GM23338 (cell line): Measurements from ENCODE around the gene SMIM10. TPM values are rescaled to one million over a fixed set of nuclear protein-coding genes. Genes with fewer than 3 reads are reported as not detected.

Experiments used
- ATAC-seq: fragments of 200-7000 bp; cut with Tn5 transposase; 3 replicates; pipeline ENCODE4 v1.9.1; 2020
- DNase-seq: peaks from one replicate; pipeline ENCODE4 v3.0.0-alpha.2; 2015; ENCODE audit warnings: low spot score
- H2AFZ ChIP-seq: fragments of 200-600 bp; sonication (generic); 2 replicates; pipeline ENCODE4 v1.8.0; 2016; ENCODE audit warnings: antibody characterized with exemption, mild to moderate bottlenecking, moderate library complexity
- H3F3A ChIP-seq: fragments of 200-600 bp; sonication (generic); replicated peaks from 2 replicates; pipeline ENCODE4 v1.8.0; 2017; ENCODE audit warnings: antibody characterized with exemption, mixed run types, low read depth
- H3K27ac ChIP-seq: fragments of 200-600 bp; sonication (generic); 2 replicates; pipeline ENCODE4 v1.6.1; 2016; ENCODE audit warnings: low read depth
- H3K27me3 ChIP-seq: fragments of 200-600 bp; sonication (generic); 2 replicates; pipeline ENCODE4 v1.8.0; 2016; ENCODE audit warnings: mild to moderate bottlenecking, mixed run types, moderate library complexity; ENCODE audit not compliant: insufficient read depth
- H3K36me3 ChIP-seq: fragments of 200-600 bp; sonication (generic); 2 replicates; pipeline ENCODE4 v1.8.0; 2016; ENCODE audit warnings: mild to moderate bottlenecking; ENCODE audit not compliant: insufficient read depth
- H3K4me1 ChIP-seq: fragments of 200-600 bp; sonication (generic); 2 replicates; pipeline ENCODE4 v1.8.0; 2016; ENCODE audit warnings: mild to moderate bottlenecking, moderate library complexity; ENCODE audit not compliant: insufficient read depth
- H3K4me2 ChIP-seq: fragments of 200-600 bp; sonication (generic); 2 replicates; pipeline ENCODE4 v1.7.1; 2017; ENCODE audit warnings: mixed run types
- H3K4me3 ChIP-seq: fragments of 200-600 bp; sonication (generic); 2 replicates; pipeline ENCODE4 v1.6.1; 2016; ENCODE audit warnings: mixed run types
- H3K79me2 ChIP-seq: fragments of 200-600 bp; sonication (generic); replicated peaks from 2 replicates; pipeline ENCODE4 v1.8.0; 2017; ENCODE audit warnings: mild to moderate bottlenecking; ENCODE audit not compliant: insufficient read depth
- H3K9me2 ChIP-seq: fragments of 200-600 bp; sonication (generic); 2 replicates; pipeline ENCODE4 v1.8.0; 2017; ENCODE audit not compliant: insufficient read depth
- H4K20me1 ChIP-seq: fragments of 200-600 bp; sonication (generic); replicated peaks from 2 replicates; pipeline ENCODE4 v1.8.0; 2017; ENCODE audit warnings: mild to moderate bottlenecking; ENCODE audit not compliant: insufficient read depth
- H3K27ac Mint-ChIP-seq: 2 replicates; pipeline ENCODE4 v1.8.0; 2020; ENCODE audit warnings: inconsistent platforms, mild to moderate bottlenecking, moderate library complexity, mixed read lengths
- H3K27me3 Mint-ChIP-seq: 3 replicates; pipeline ENCODE4 v1.8.0; 2022; ENCODE audit warnings: low read depth, mild to moderate bottlenecking, moderate library complexity, mixed read lengths, inconsistent platforms; ENCODE audit not compliant: insufficient read depth, poor library complexity
- H3K36me3 Mint-ChIP-seq: 3 replicates; pipeline ENCODE4 v1.8.0; 2021; ENCODE audit warnings: low read depth, mild to moderate bottlenecking, inconsistent platforms, moderate library complexity, mixed read lengths
- H3K4me1 Mint-ChIP-seq: 3 replicates; pipeline ENCODE4 v1.8.0; 2020; ENCODE audit warnings: mild to moderate bottlenecking, inconsistent platforms, mixed read lengths
- H3K4me3 Mint-ChIP-seq: 3 replicates; pipeline ENCODE4 v1.8.0; 2021; ENCODE audit warnings: moderate library complexity, mild to moderate bottlenecking, inconsistent platforms, mixed read lengths
- H3K9me3 Mint-ChIP-seq: 3 replicates; pipeline ENCODE4 v1.8.0; 2020; ENCODE audit warnings: moderate library complexity, mild to moderate bottlenecking, inconsistent platforms, mixed read lengths
- CREB1 ChIP-seq: fragments of 250-450 bp; sonication (Bioruptor Pico); IDR thresholded peaks from 2 replicates; pipeline ENCODE4 v1.5.0; 2020; ENCODE audit warnings: low read depth, mild to moderate bottlenecking, moderate library complexity
- CTCF ChIP-seq, 2 experiments: fragments of 200-600 bp in 1 of 2; sonication (generic) in 1 of 2; conservative IDR thresholded peaks; 2 replicates each; pipeline versions ENCODE4 v1.5.1 to v1.6.1; 2016 to 2017; ENCODE audit warnings: antibody characterized with exemption in 2 of 2, low read depth in 2 of 2, mild to moderate bottlenecking in 2 of 2, moderate library complexity in 1 of 2
- EZH2 ChIP-seq: fragments of 200-600 bp; sonication (generic); IDR thresholded peaks from one replicate; pipeline ENCODE4 v1.8.0; 2017; ENCODE audit warnings: antibody characterized with exemption, mild to moderate bottlenecking, low read depth; ENCODE audit not compliant: unreplicated experiment
- EZH2phosphoT487 ChIP-seq: fragments of 200-600 bp; sonication (generic); IDR thresholded peaks from one replicate; pipeline ENCODE4 v1.8.1; 2018; ENCODE audit warnings: antibody characterized with exemption; ENCODE audit not compliant: unreplicated experiment
- JUNB ChIP-seq: IDR thresholded peaks from one replicate; pipeline ENCODE4 v1.6.1; 2016; ENCODE audit warnings: antibody characterized with exemption; ENCODE audit not compliant: unreplicated experiment
- POLR2AphosphoS5 ChIP-seq: IDR thresholded peaks from 2 replicates; pipeline ENCODE4 v1.6.1; 2016; ENCODE audit warnings: antibody characterized with exemption, low read depth
- STAT1 ChIP-seq: IDR thresholded peaks from one replicate; pipeline ENCODE4 v1.6.1; 2016; ENCODE audit warnings: antibody characterized with exemption; ENCODE audit not compliant: unreplicated experiment
- ZNF114 ChIP-seq: fragments of 250-450 bp; sonication (Bioruptor Pico); IDR thresholded peaks from 2 replicates; pipeline ENCODE4 v1.5.0; 2020; ENCODE audit warnings: mild to moderate bottlenecking, moderate library complexity
- ZNF331 ChIP-seq: fragments of 250-450 bp; sonication (Bioruptor Pico); IDR thresholded peaks from 2 replicates; pipeline ENCODE4 v1.5.0; 2020; ENCODE audit warnings: low read depth, mild to moderate bottlenecking, moderate library complexity
- polyA plus RNA-seq: library from polyadenylated mRNA; unstranded; fragments of >200 nt; fragmentation: Nextera tagmentation; extraction: Ambion mirVana; gene quantifications from 2 replicates; pipeline ENCODE4 v1.2.1, GENCODE V29; 2016
- total RNA-seq: library from RNA; depleted of rRNA; stranded (reverse); fragments of >200 nt; shearing (Covaris generic); gene quantifications from 2 replicates; pipeline ENCODE4 v1.2.3, GENCODE V29; 2014
- TF ChIP-seq, protein P1 (sequence below): fragments of 250-450 bp; sonication (Bioruptor Pico); IDR thresholded peaks from 2 replicates; pipeline ENCODE4 v1.5.0; 2020; ENCODE audit warnings: mild to moderate bottlenecking, moderate library complexity
- TF ChIP-seq, protein P2 (sequence below): IDR thresholded peaks from 2 replicates; pipeline ENCODE4 v1.6.1; 2016; ENCODE audit warnings: antibody characterized with exemption
- TF ChIP-seq, protein P3 (sequence below): IDR thresholded peaks from one replicate; pipeline ENCODE4 v1.6.1; 2018; ENCODE audit warnings: antibody characterized with exemption; ENCODE audit not compliant: unreplicated experiment

Gene SMIM10
- total and polyA plus RNA-seq, 2 experiments from 2014 or later, result 1.7 to 4.8 TPM

DNA sequence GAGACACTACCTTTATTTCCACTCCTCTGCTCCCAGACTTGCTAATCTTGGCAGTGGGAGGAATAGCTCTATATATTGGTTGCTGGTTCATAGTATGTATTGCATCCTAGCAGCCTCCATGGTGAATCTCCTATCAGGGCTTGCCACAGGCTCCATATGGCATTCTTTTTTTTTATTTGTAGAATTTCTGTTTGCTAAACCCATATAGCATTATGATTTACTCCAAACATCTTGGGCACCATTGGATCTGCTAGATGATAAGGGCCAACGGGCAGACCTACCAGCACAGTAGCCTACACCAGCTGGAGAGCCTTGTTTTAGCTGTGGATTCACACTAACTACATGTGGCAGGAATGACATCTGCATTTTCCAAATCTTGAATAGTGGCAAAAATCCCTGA lies 6.9 kb downstream of the SMIM10 start:
- Mint-ChIP-seq H3K4me1 (peaks cover 9% of the 10 kb centered on the region; the same call in 2 of the 3 replicates), H3K27me3 (no peaks in the 10 kb centered on the region), H3K9me3 (no peaks in the 10 kb centered on the region), H3K4me3 (no peak overlapping the region), H3K27ac (no peak overlapping the region), H3K36me3 (no peaks in the 10 kb centered on the region)
- H3K27ac ChIP-seq, result no peak overlapping the region
- no peaks in the 10 kb centered on the region for H3K36me3 ChIP-seq
- DNase-seq, result no peak
- H3K27me3 ChIP-seq, result no peaks in the 10 kb centered on the region
- H3K4me3 ChIP-seq, result no peak overlapping the region
- H3K79me2 ChIP-seq, result no peaks in the 10 kb centered on the region
- no peak overlapping the region for H3K4me2 ChIP-seq
- no peaks in the 10 kb centered on the region for H3K4me1 ChIP-seq
- no peaks in the 10 kb centered on the region for H3K9me2 ChIP-seq
- ATAC-seq, result no peak
- no peak for TF ChIP-seq CREB1
- TF ChIP-seq JUNB, result no peak
- no peak for TF ChIP-seq ZNF331
- TF ChIP-seq, protein P1, sequence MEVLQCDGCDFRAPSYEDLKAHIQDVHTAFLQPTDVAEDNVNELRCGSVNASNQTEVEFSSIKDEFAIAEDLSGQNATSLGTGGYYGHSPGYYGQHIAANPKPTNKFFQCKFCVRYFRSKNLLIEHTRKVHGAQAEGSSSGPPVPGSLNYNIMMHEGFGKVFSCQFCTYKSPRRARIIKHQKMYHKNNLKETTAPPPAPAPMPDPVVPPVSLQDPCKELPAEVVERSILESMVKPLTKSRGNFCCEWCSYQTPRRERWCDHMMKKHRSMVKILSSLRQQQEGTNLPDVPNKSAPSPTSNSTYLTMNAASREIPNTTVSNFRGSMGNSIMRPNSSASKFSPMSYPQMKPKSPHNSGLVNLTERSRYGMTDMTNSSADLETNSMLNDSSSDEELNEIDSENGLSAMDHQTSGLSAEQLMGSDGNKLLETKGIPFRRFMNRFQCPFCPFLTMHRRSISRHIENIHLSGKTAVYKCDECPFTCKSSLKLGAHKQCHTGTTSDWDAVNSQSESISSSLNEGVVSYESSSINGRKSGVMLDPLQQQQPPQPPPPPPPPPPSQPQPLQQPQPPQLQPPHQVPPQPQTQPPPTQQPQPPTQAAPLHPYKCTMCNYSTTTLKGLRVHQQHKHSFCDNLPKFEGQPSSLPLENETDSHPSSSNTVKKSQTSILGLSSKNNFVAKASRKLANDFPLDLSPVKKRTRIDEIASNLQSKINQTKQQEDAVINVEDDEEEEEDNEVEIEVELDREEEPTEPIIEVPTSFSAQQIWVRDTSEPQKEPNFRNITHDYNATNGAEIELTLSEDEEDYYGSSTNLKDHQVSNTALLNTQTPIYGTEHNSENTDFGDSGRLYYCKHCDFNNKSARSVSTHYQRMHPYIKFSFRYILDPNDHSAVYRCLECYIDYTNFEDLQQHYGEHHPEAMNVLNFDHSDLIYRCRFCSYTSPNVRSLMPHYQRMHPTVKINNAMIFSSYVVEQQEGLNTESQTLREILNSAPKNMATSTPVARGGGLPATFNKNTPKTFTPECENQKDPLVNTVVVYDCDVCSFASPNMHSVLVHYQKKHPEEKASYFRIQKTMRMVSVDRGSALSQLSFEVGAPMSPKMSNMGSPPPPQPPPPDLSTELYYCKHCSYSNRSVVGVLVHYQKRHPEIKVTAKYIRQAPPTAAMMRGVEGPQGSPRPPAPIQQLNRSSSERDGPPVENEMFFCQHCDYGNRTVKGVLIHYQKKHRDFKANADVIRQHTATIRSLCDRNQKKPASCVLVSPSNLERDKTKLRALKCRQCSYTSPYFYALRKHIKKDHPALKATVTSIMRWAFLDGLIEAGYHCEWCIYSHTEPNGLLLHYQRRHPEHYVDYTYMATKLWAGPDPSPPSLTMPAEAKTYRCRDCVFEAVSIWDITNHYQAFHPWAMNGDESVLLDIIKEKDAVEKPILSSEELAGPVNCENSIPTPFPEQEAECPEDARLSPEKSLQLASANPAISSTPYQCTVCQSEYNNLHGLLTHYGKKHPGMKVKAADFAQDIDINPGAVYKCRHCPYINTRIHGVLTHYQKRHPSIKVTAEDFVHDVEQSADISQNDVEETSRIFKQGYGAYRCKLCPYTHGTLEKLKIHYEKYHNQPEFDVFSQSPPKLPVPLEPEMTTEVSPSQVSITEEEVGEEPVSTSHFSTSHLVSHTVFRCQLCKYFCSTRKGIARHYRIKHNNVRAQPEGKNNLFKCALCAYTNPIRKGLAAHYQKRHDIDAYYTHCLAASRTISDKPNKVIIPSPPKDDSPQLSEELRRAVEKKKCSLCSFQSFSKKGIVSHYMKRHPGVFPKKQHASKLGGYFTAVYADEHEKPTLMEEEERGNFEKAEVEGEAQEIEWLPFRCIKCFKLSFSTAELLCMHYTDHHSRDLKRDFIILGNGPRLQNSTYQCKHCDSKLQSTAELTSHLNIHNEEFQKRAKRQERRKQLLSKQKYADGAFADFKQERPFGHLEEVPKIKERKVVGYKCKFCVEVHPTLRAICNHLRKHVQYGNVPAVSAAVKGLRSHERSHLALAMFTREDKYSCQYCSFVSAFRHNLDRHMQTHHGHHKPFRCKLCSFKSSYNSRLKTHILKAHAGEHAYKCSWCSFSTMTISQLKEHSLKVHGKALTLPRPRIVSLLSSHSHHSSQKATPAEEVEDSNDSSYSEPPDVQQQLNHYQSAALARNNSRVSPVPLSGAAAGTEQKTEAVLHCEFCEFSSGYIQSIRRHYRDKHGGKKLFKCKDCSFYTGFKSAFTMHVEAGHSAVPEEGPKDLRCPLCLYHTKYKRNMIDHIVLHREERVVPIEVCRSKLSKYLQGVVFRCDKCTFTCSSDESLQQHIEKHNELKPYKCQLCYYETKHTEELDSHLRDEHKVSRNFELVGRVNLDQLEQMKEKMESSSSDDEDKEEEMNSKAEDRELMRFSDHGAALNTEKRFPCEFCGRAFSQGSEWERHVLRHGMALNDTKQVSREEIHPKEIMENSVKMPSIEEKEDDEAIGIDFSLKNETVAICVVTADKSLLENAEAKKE (CRISPR knock-in tag), result no peak
- no peak for TF ChIP-seq STAT1
- TF ChIP-seq ZNF114 (CRISPR knock-in tag), result no peak
- TF ChIP-seq, protein P2, sequence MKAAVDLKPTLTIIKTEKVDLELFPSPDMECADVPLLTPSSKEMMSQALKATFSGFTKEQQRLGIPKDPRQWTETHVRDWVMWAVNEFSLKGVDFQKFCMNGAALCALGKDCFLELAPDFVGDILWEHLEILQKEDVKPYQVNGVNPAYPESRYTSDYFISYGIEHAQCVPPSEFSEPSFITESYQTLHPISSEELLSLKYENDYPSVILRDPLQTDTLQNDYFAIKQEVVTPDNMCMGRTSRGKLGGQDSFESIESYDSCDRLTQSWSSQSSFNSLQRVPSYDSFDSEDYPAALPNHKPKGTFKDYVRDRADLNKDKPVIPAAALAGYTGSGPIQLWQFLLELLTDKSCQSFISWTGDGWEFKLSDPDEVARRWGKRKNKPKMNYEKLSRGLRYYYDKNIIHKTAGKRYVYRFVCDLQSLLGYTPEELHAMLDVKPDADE, result no peak
- TF ChIP-seq, protein P3, sequence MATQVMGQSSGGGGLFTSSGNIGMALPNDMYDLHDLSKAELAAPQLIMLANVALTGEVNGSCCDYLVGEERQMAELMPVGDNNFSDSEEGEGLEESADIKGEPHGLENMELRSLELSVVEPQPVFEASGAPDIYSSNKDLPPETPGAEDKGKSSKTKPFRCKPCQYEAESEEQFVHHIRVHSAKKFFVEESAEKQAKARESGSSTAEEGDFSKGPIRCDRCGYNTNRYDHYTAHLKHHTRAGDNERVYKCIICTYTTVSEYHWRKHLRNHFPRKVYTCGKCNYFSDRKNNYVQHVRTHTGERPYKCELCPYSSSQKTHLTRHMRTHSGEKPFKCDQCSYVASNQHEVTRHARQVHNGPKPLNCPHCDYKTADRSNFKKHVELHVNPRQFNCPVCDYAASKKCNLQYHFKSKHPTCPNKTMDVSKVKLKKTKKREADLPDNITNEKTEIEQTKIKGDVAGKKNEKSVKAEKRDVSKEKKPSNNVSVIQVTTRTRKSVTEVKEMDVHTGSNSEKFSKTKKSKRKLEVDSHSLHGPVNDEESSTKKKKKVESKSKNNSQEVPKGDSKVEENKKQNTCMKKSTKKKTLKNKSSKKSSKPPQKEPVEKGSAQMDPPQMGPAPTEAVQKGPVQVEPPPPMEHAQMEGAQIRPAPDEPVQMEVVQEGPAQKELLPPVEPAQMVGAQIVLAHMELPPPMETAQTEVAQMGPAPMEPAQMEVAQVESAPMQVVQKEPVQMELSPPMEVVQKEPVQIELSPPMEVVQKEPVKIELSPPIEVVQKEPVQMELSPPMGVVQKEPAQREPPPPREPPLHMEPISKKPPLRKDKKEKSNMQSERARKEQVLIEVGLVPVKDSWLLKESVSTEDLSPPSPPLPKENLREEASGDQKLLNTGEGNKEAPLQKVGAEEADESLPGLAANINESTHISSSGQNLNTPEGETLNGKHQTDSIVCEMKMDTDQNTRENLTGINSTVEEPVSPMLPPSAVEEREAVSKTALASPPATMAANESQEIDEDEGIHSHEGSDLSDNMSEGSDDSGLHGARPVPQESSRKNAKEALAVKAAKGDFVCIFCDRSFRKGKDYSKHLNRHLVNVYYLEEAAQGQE, result no peak
- TF ChIP-seq CTCF (conservative IDR thresholded peaks at IDR 0.05; ENCODE audit: low read depth in 2 of 2), result no peak
- TF ChIP-seq EZH2, result no peak
- no peak for TF ChIP-seq POLR2AphosphoS5
- no peak for TF ChIP-seq EZH2phosphoT487
- no peak overlapping the region for H2AFZ ChIP-seq
- H3F3A ChIP-seq, result no peaks in the 10 kb centered on the region
- no peaks in the 10 kb centered on the region for H4K20me1 ChIP-seq
